ENCODE data around the gene BTG4.

DNA sequence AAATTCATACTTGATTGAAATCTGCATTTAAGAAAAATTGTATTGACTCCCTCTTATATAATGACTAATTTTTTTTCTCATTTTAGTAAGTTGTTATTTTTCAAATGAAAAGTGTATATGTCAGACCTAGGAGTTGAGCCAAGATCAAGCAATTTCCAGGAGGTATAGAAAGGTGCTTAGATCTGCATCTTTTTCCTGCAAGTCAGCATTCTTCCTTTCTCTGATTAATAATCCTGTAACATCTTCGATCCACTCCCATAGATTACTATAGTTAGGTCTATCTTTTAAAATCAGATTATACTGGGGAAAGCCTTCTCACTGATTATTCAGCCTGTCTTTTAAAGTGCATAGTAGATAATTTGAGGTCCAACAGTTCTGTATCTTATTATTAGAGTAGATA is 15.1 kb upstream of the BTG4 start:
- TF ChIP-seq POLR2A (IDR thresholded peaks at IDR 0.05): no peak
- TF ChIP-seq, protein P1, sequence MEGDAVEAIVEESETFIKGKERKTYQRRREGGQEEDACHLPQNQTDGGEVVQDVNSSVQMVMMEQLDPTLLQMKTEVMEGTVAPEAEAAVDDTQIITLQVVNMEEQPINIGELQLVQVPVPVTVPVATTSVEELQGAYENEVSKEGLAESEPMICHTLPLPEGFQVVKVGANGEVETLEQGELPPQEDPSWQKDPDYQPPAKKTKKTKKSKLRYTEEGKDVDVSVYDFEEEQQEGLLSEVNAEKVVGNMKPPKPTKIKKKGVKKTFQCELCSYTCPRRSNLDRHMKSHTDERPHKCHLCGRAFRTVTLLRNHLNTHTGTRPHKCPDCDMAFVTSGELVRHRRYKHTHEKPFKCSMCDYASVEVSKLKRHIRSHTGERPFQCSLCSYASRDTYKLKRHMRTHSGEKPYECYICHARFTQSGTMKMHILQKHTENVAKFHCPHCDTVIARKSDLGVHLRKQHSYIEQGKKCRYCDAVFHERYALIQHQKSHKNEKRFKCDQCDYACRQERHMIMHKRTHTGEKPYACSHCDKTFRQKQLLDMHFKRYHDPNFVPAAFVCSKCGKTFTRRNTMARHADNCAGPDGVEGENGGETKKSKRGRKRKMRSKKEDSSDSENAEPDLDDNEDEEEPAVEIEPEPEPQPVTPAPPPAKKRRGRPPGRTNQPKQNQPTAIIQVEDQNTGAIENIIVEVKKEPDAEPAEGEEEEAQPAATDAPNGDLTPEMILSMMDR (IDR thresholded peaks at IDR 0.05): no peak

Measured in sigmoid colon (tissue), 3 donors.